ENCODE results near the gene HRC.

HRC gene

GRCh38 chr19:49180659-49181058, 25.5 kb upstream of the HRC start:
- Mint-ChIP-seq H3K36me3 (ENCODE audit: low read depth) (peaks cover 3% of the 10 kb centered on the region), H3K27ac (no peak overlapping the region), H3K4me3 (no peak overlapping the region), H3K27me3 (no peaks in the 10 kb centered on the region), H3K4me1 (ENCODE audit: low read depth) (peaks cover 4% of the 10 kb centered on the region), H3K9me3 (peaks cover 4% of the 10 kb centered on the region)
- no peak for DNase-seq

GRCh38 chr19:49173198-49173597, 18.0 kb upstream of the HRC start:
- Mint-ChIP-seq H3K9me3 (no peaks in the 10 kb centered on the region), H3K27me3 (peaks cover 11% of the 10 kb centered on the region), H3K27ac (no peak overlapping the region), H3K4me3 (no peak overlapping the region), H3K36me3 (ENCODE audit: low read depth) (no peaks in the 10 kb centered on the region), H3K4me1 (ENCODE audit: low read depth) (peaks cover 4% of the 10 kb centered on the region)
- no peak for DNase-seq

GRCh38 chr19:49168421-49168820, 13.2 kb upstream of the HRC start:
- no peak overlapping the region for H3K27ac Mint-ChIP-seq
- no peaks in the 10 kb centered on the region for H3K4me1 Mint-ChIP-seq (ENCODE audit: low read depth)
- peaks cover 17% of the 10 kb centered on the region for H3K27me3 Mint-ChIP-seq
- no peaks in the 10 kb centered on the region for H3K9me3 Mint-ChIP-seq
- no peaks in the 10 kb centered on the region for H3K36me3 Mint-ChIP-seq (ENCODE audit: low read depth)
- DNase-seq: no peak
- no peak overlapping the region for H3K4me3 Mint-ChIP-seq

- peaks cover 17% of the 10 kb centered on the region for H3K27me3 Mint-ChIP-seq
- DNase-seq: no peak
- no peaks in the 10 kb centered on the region for H3K4me1 Mint-ChIP-seq (ENCODE audit: low read depth)
- no peak overlapping the region for H3K4me3 Mint-ChIP-seq
- no peaks in the 10 kb centered on the region for H3K9me3 Mint-ChIP-seq
- H3K27ac Mint-ChIP-seq: no peak overlapping the region
- H3K36me3 Mint-ChIP-seq (ENCODE audit: low read depth): no peaks in the 10 kb centered on the region
These were observed 12.7 kb upstream of the HRC start for GRCh38 chr19:49167857-49168409.

- H3K4me3 Mint-ChIP-seq: no peak overlapping the region
- no peaks in the 10 kb centered on the region for H3K9me3 Mint-ChIP-seq
- H3K27me3 Mint-ChIP-seq: peaks cover 22% of the 10 kb centered on the region
- no peaks in the 10 kb centered on the region for H3K36me3 Mint-ChIP-seq (ENCODE audit: low read depth)
- H3K27ac Mint-ChIP-seq: no peak overlapping the region
- no peak for DNase-seq
- no peaks in the 10 kb centered on the region for H3K4me1 Mint-ChIP-seq (ENCODE audit: low read depth)
These were observed 10.7 kb upstream of the HRC start for GRCh38 chr19:49165865-49166301.

GRCh38 chr19:49165111-49165750, 10.0 kb upstream of the HRC start:
- no peaks in the 10 kb centered on the region for H3K4me1 Mint-ChIP-seq (ENCODE audit: low read depth)
- no peak overlapping the region for H3K4me3 Mint-ChIP-seq
- no peaks in the 10 kb centered on the region for H3K9me3 Mint-ChIP-seq
- H3K27ac Mint-ChIP-seq: no peak overlapping the region
- H3K27me3 Mint-ChIP-seq: peaks cover 27% of the 10 kb centered on the region
- no peaks in the 10 kb centered on the region for H3K36me3 Mint-ChIP-seq (ENCODE audit: low read depth)
- no peak for DNase-seq

- H3K9me3 Mint-ChIP-seq: no peaks in the 10 kb centered on the region
- H3K27me3 Mint-ChIP-seq: peaks cover 49% of the 10 kb centered on the region
- no peak overlapping the region for H3K4me3 Mint-ChIP-seq
- DNase-seq: no peak
- no peak overlapping the region for H3K27ac Mint-ChIP-seq
- H3K4me1 Mint-ChIP-seq (ENCODE audit: low read depth): peaks cover 7% of the 10 kb centered on the region
- no peaks in the 10 kb centered on the region for H3K36me3 Mint-ChIP-seq (ENCODE audit: low read depth)
These were observed 6.8 kb upstream of the HRC start for GRCh38 chr19:49161987-49162386.

- H3K27me3 Mint-ChIP-seq: peaks cover 52% of the 10 kb centered on the region
- H3K27ac Mint-ChIP-seq: no peak overlapping the region
- no peaks in the 10 kb centered on the region for H3K9me3 Mint-ChIP-seq
- H3K4me3 Mint-ChIP-seq: no peak overlapping the region
- DNase-seq: no peak
- peaks cover 7% of the 10 kb centered on the region for H3K4me1 Mint-ChIP-seq (ENCODE audit: low read depth)
- no peaks in the 10 kb centered on the region for H3K36me3 Mint-ChIP-seq (ENCODE audit: low read depth)
These were observed 5.4 kb upstream of the HRC start for GRCh38 chr19:49160450-49161189.

- H3K27ac Mint-ChIP-seq: no peak within 1 kb of the TSS
- H3K27me3 Mint-ChIP-seq: peaks cover 76% of the 10 kb centered on the region
- peak within 1 kb of the TSS; percentile 55 for H3K4me3 Mint-ChIP-seq
- no peaks in the 10 kb centered on the region for H3K9me3 Mint-ChIP-seq
- peak; percentile 70 for DNase-seq
- H3K4me1 Mint-ChIP-seq (ENCODE audit: low read depth): peaks cover 7% of the 10 kb centered on the region
- H3K36me3 Mint-ChIP-seq (ENCODE audit: low read depth): no peaks in the 10 kb centered on the region
These were observed 2.4 kb upstream of the HRC start, which contains the start of gene TRPM4 for GRCh38 chr19:49157445-49158224. TRPM4 (plus strand) TSS chr19:49157792; CDS start chr19:49157867, 75 bp downstream.

GRCh38 chr19:49155820-49156346, 687 bp upstream of the HRC start:
- peaks cover 4% of the 10 kb centered on the region for H3K9me3 Mint-ChIP-seq
- peaks cover 84% of the 10 kb centered on the region for H3K27me3 Mint-ChIP-seq
- no peak overlapping the region for H3K4me3 Mint-ChIP-seq
- H3K27ac Mint-ChIP-seq: no peak overlapping the region
- no peak for DNase-seq
- H3K36me3 Mint-ChIP-seq (ENCODE audit: low read depth): no peaks in the 10 kb centered on the region
- peaks cover 14% of the 10 kb centered on the region for H3K4me1 Mint-ChIP-seq (ENCODE audit: low read depth)

GRCh38 chr19:49154279-49154678, 917 bp downstream of the HRC start:
- no peak overlapping the region for H3K27ac Mint-ChIP-seq
- peaks cover 26% of the 10 kb centered on the region for H3K4me1 Mint-ChIP-seq (ENCODE audit: low read depth)
- peaks cover 82% of the 10 kb centered on the region for H3K27me3 Mint-ChIP-seq
- H3K4me3 Mint-ChIP-seq: no peak overlapping the region
- no peaks in the 10 kb centered on the region for H3K36me3 Mint-ChIP-seq (ENCODE audit: low read depth)
- H3K9me3 Mint-ChIP-seq: peaks cover 4% of the 10 kb centered on the region
- no peak for DNase-seq

- H3K4me1 Mint-ChIP-seq (ENCODE audit: low read depth): peaks cover 29% of the 10 kb centered on the region
- DNase-seq: no peak
- H3K4me3 Mint-ChIP-seq: no peak overlapping the region
- H3K27ac Mint-ChIP-seq: no peak overlapping the region
- H3K9me3 Mint-ChIP-seq: peaks cover 4% of the 10 kb centered on the region
- H3K27me3 Mint-ChIP-seq: peaks cover 83% of the 10 kb centered on the region
- H3K36me3 Mint-ChIP-seq (ENCODE audit: low read depth): no peaks in the 10 kb centered on the region
These were observed 1.9 kb downstream of the HRC start for GRCh38 chr19:49153167-49153809.

GRCh38 chr19:49152119-49152550, 3.1 kb downstream of the HRC start:
- Mint-ChIP-seq H3K4me1 (ENCODE audit: low read depth) (peaks cover 24% of the 10 kb centered on the region), H3K36me3 (ENCODE audit: low read depth) (no peaks in the 10 kb centered on the region), H3K27me3 (peaks cover 82% of the 10 kb centered on the region), H3K4me3 (no peak overlapping the region), H3K9me3 (peaks cover 4% of the 10 kb centered on the region), H3K27ac (no peak overlapping the region)
- DNase-seq: no peak

Measured in activated T-cell treated with anti-CD3 and anti-CD28 coated beads, Interleukin-2, amount 50 U/mL, for 24 hours (primary cell).